IMR-90 (cell line): ENCODE measurements around the gene CMTM6. TPM values are rescaled to one million over a fixed set of nuclear protein-coding genes. Genes with fewer than 3 reads are reported as not detected.

Experiments
- ATAC-seq: fragments of 200-7000 bp; cut with Tn5 transposase; 2 replicates; pipeline ENCODE4 v1.9.1; 2020; ENCODE audit warnings: low read depth, mild to moderate bottlenecking, moderate library complexity
- BruUV-seq: library from RNA; stranded (reverse); fragments of 400-500 nt; replicated peaks from 2 replicates; lab custom pipeline; 2021; lab: Mats Ljungman, UMichigan
- CTCF ChIA-PET: fragments of 300-600 bp; formaldehyde crosslinking; extraction: SDS; loops from one replicate; lab custom pipeline; 2021; ENCODE audit warnings: antibody characterized with exemption; lab: Yijun Ruan, JAX
- POLR2A ChIA-PET: fragments of 300-600 bp; sonication (Branson Sonifier 250); formaldehyde crosslinking; loops from one replicate; lab custom pipeline; 2022; ENCODE audit warnings: antibody characterized with exemption; ENCODE audit not compliant: unreplicated experiment; lab: Charles Lee
- DNase-seq: peaks from one replicate; pipeline ENCODE4 v3.0.0; 2013
- H2AFZ ChIP-seq: replicated peaks from 2 replicates; pipeline ENCODE3; 2013; ENCODE audit warnings: low read length, mild to moderate bottlenecking; ENCODE audit not compliant: poor library complexity
- H2AK5ac ChIP-seq: 2 replicates; pipeline ENCODE4 v1.6.1; 2013; ENCODE audit warnings: low read depth, low read length, inconsistent platforms
- H2AK9ac ChIP-seq: replicated peaks from 2 replicates; pipeline ENCODE3; 2013; ENCODE audit warnings: mild to moderate bottlenecking, low read depth, low read length, moderate library complexity; ENCODE audit not compliant: poor library complexity
- H2BK120ac ChIP-seq: 2 replicates; pipeline ENCODE4 v1.6.1; 2013; ENCODE audit warnings: low read depth, low read length, inconsistent platforms
- H2BK15ac ChIP-seq: 3 replicates; pipeline ENCODE4 v1.6.1; 2013; ENCODE audit warnings: low read depth, low read length, inconsistent platforms
- H2BK20ac ChIP-seq: 2 replicates; pipeline ENCODE4 v1.6.1; 2013; ENCODE audit warnings: low read depth, mild to moderate bottlenecking, inconsistent platforms, low read length, moderate library complexity
- H2BK5ac ChIP-seq: 2 replicates; pipeline ENCODE4 v1.6.1; 2013; ENCODE audit warnings: mild to moderate bottlenecking, low read depth, low read length, inconsistent platforms; ENCODE audit not compliant: poor library complexity, severe bottlenecking
- H3K14ac ChIP-seq: replicated peaks from 2 replicates; pipeline ENCODE4 v1.6.1; 2013; ENCODE audit warnings: low read depth, low read length, inconsistent platforms
- H3K18ac ChIP-seq: 2 replicates; pipeline ENCODE4 v1.6.1; 2013; ENCODE audit warnings: low read depth, low read length, control low read depth
- H3K23ac ChIP-seq: 2 replicates; pipeline ENCODE4 v1.6.1; 2013; ENCODE audit warnings: low read depth, low read length, inconsistent platforms
- H3K27ac ChIP-seq: 2 replicates; pipeline ENCODE4 v1.5.1; 2013; ENCODE audit warnings: mild to moderate bottlenecking, control low read depth, low read length; ENCODE audit not compliant: insufficient read depth
- H3K27me3 ChIP-seq: 2 replicates; pipeline ENCODE4 v1.6.1; 2013; ENCODE audit warnings: low read length; ENCODE audit not compliant: control insufficient read depth, insufficient read depth
- H3K36me3 ChIP-seq: 2 replicates; pipeline ENCODE4 v1.6.1; 2013; ENCODE audit warnings: low read length, mixed read lengths; ENCODE audit not compliant: control insufficient read depth, insufficient read depth
- H3K4ac ChIP-seq: 2 replicates; pipeline ENCODE4 v1.6.1; 2013; ENCODE audit warnings: low read depth, low read length, inconsistent platforms
- H3K4me1 ChIP-seq: 2 replicates; pipeline ENCODE4 v1.6.1; 2013; ENCODE audit warnings: low read length, mixed read lengths; ENCODE audit not compliant: control insufficient read depth, insufficient read depth
- H3K4me2 ChIP-seq: 2 replicates; pipeline ENCODE4 v1.6.1; 2013; ENCODE audit warnings: low read depth, mild to moderate bottlenecking, control low read depth, low read length, moderate library complexity
- H3K4me3 ChIP-seq: 2 replicates; pipeline ENCODE4 v1.5.1; 2013; ENCODE audit warnings: low read depth, mild to moderate bottlenecking, control low read depth, low read length, moderate library complexity; ENCODE audit not compliant: insufficient read depth
- H3K56ac ChIP-seq: 2 replicates; pipeline ENCODE4 v1.6.1; 2013; ENCODE audit warnings: low read length, inconsistent platforms; ENCODE audit not compliant: insufficient read depth; ENCODE audit errors: extremely low read depth
- H3K79me1 ChIP-seq, 2 experiments: 2 replicates each; pipeline ENCODE4 v1.6.1; 2013; ENCODE audit warnings: low read length in 2 of 2, inconsistent platforms in 1 of 2, low read depth in 1 of 2
- H3K9ac ChIP-seq: 2 replicates; pipeline ENCODE4 v1.6.1; 2013; ENCODE audit warnings: low read depth, low read length, control low read depth
- H3K9me1 ChIP-seq: 2 replicates; pipeline ENCODE4 v1.6.1; 2013; ENCODE audit warnings: low read length, inconsistent platforms; ENCODE audit not compliant: insufficient read depth
- H3K9me3 ChIP-seq: 2 replicates; pipeline ENCODE4 v1.6.1; 2013; ENCODE audit warnings: low read length; ENCODE audit not compliant: control insufficient read depth, insufficient read depth
- H4K20me1 ChIP-seq: 2 replicates; pipeline ENCODE4 v1.6.1; 2013; ENCODE audit warnings: low read length, inconsistent platforms; ENCODE audit not compliant: insufficient read depth
- H4K5ac ChIP-seq: 2 replicates; pipeline ENCODE4 v1.6.1; 2013; ENCODE audit warnings: mild to moderate bottlenecking, low read depth, low read length, control low read depth
- H4K8ac ChIP-seq, 2 experiments: 2 replicates each; pipeline ENCODE4 v1.6.1; 2013; ENCODE audit warnings: low read depth in 2 of 2, low read length in 2 of 2, control low read depth in 1 of 2, inconsistent platforms in 1 of 2
- H4K91ac ChIP-seq: 2 replicates; pipeline ENCODE4 v1.6.1; 2013; ENCODE audit warnings: low read depth, low read length, inconsistent platforms; ENCODE audit not compliant: insufficient read depth
- RFX5 ChIP-seq: IDR thresholded peaks from 2 replicates; pipeline ENCODE4 v1.8.0; 2012; ENCODE audit warnings: low read depth, mild to moderate bottlenecking, low read length, moderate library complexity
- WGBS, 2 experiments: methylation state at CpG; one replicate each; pipeline versions ENCODE4 v1.1.5 to v1.1.7; 2013; ENCODE audit warnings: missing lambda C conversion rate in 2 of 2; ENCODE audit not compliant: insufficient read length in 1 of 2; ENCODE audit errors: extremely low coverage in 2 of 2; 5-methylcytosine and 5-hydroxymethylcytosine counted together
- dilution Hi-C: fragments of 300-500 bp; cut with HindIII; formaldehyde crosslinking; loops from one replicate; pipeline ENCODE4 v1.14.3; 2018; ENCODE audit warnings: low sequenced_read_pairs; ENCODE audit not compliant: unreplicated experiment
- in situ Hi-C: fragments of 300-500 bp; cut with MboI; formaldehyde crosslinking; loops from 3 replicates; pipeline ENCODE4 v1.14.3; 2019; ENCODE audit warnings: low sequenced_read_pairs, inconsistent platforms, mixed read lengths
- intact Hi-C: fragments of 100-400 bp; cut with micrococcal nuclease; formaldehyde crosslinking; loops from 2 replicates; pipeline ENCODE4 v1.10.0; 2022
- polyA plus RNA-seq, 3 experiments: library from polyadenylated mRNA; depleted of rRNA; stranded (reverse); fragments of >200 nt; gene quantifications; 2 replicates each; pipeline ENCODE4 v1.2.3, GENCODE V29; 2012; ENCODE audit warnings: low replicate concordance in 1 of 3
- total RNA-seq: library from RNA; depleted of rRNA; stranded (reverse); fragments of >200 nt; gene quantifications from 2 replicates; pipeline ENCODE4 v1.2.3, GENCODE V29; 2012

Gene CMTM6
- total and polyA plus RNA-seq, 2 of the 4 experiments (the other 2 are of a cell fraction): 29.4 to 36.6 TPM

DNA sequence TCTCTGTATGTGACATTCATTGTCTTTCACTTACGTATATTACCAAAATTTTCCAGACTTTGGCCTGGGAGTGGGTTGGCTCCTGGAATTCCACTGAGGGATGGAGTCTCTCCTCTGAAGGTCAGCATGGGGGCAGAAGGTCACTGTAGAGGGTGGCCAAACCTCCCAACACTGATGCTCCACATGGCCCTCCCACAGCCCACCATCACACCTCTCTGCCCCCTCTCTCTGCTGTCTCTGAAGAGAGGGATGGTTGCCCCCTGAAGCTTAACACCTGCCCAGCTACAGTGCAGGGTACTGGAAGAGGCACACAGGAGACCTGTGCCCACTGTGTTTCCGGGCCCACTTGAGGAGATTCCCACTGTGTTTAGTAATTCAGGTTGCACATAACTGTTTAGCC, 52.2 kb downstream of the CMTM6 start:
- no peak for DNase-seq
- Histone ChIP-seq H4K20me1 (0 out of 2 replicates have a peak, but pooled peaks cover 3% of the 10 kb centered on the region), H2BK120ac (no peak overlapping the region), H4K8ac (no peak overlapping the region), H2AK9ac (no peak overlapping the region), H3K36me3 (no peaks in the 10 kb centered on the region), H3K14ac (no peak overlapping the region), H2AK5ac (no peak overlapping the region), H3K27ac (no peak overlapping the region), H2AFZ (no peak overlapping the region), H3K4me3 (no peak overlapping the region), H3K56ac (no peak overlapping the region), H3K9me1 (0 out of 2 replicates have a peak, but pooled peaks cover 6% of the 10 kb centered on the region), H3K4me2 (no peak overlapping the region), H2BK5ac (no peak overlapping the region), H3K18ac (no peak overlapping the region), H3K23ac (no peak overlapping the region), H2BK15ac (no peak overlapping the region), H3K27me3 (no peaks in the 10 kb centered on the region), H3K4ac (no peak overlapping the region), H4K5ac (no peak overlapping the region), H3K9me3 (no peaks in the 10 kb centered on the region), H4K91ac (no peak overlapping the region), H3K9ac (no peak overlapping the region), H2BK20ac (no peak overlapping the region), H3K79me1 (peaks cover 0 to 3% of the 10 kb centered on the region in 2 experiments; a peak in 2 of 4 replicates), H3K4me1 (peaks cover 10% of the 10 kb centered on the region)
- ChIA-PET CTCF (interaction anchor here (1.1 kb wide), 1 partner anchor 17 kb away, joined by 4 read pairs; no protein-coding TSS in a partner anchor), POLR2A (no interaction called here)
- no peak for TF ChIP-seq RFX5
- dilution Hi-C loops: no loop called here
- no CpG with 5 or more reads among the region's 2 CpGs for WGBS, 2 experiments
- BruUV-seq: no TSS peak
- in situ Hi-C loops: no loop called here
- no peak for ATAC-seq
- intact Hi-C loops: loop anchor here (5.0 kb wide), 1 partner anchor 48 kb away; no protein-coding TSS in a partner anchor
